ENCODE results near the gene RPUSD3. TPM values are rescaled to one million over a fixed set of nuclear protein-coding genes. Genes with fewer than 3 reads are reported as not detected.
"Not testable (repeated sequence)": the region's sequence is repeated elsewhere in the genome, so short reads cannot be mapped to it uniquely, and the experiment has no call there.

Gene RPUSD3
- total RNA-seq, 1 experiment from 2014 or later = 56.3 TPM

DNA sequence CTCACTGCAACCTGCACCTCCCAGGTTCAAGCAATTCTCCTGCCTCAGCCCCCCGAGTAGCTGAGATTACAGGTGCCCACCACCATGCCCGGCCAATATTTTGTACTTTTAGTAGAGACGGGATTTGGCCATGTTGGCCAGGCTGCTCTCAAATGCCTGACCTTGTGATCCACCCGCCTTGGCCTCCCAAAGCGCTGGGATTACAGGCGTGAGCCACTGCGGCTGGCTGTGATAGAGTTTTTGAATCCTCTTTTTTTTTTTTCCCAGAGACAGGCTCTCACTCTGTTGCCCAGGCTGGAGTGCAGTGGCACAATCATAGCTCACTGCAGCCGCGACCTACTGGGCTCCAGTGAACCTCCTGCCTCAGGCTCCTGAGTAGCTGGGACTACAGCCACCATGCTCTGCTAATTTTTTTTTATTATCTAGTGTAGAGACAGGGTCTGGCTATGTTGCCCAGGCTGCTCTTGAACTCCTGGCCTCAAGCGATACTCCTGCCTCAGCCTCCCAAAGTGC lies 21.4 kb upstream of the RPUSD3 start:
- not testable (repeated sequence) for DNase-seq (ENCODE audit: low spot score)

DNA sequence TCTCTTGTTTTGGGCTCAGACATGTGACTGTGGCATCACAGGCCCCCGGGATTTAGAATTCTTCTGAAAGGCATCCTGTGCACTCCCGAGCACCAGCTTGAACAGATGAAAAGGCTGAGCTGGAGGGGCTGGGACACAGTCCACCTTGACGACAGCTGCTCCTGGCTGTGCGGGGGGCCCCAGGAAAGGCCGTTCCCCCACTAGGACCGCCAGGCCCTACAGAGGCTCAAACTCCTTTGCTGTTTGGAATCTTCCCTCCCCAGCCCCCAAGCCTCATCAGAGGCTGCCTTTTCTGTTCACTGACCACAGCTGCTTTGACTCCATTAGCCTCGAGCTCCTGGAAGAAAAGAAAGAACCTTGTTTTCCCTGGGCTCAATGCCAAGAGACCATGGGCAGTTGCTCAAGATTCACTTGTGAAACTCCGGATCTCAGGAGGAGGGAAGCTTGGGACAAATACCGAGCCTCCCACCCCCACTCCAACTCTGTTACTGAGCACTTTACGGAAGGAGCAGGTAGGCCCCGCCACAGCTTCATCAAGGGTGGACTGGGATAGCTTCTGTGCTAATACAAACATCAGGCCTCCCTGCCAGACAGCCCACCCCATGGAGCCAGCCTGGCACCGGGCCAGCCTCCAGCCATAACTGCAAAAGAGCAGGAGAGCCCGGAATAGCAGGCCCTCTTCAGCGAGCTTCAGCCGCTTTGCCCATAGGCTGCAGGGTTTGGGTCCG lies 20.6 kb upstream of the RPUSD3 start:
- peak; percentile 16 for DNase-seq (ENCODE audit: low spot score)

- DNase-seq (ENCODE audit: low spot score) = no peak
These were observed 19.4 kb upstream of the RPUSD3 start for GRCh38 chr3:9863058-9863772.

- DNase-seq (ENCODE audit: low spot score) = no peak
These were observed 18.7 kb upstream of the RPUSD3 start for GRCh38 chr3:9862391-9863057.

GRCh38 chr3:9861626-9862130 lies 17.9 kb upstream of the RPUSD3 start:
- no peak for DNase-seq (ENCODE audit: low spot score)

DNA sequence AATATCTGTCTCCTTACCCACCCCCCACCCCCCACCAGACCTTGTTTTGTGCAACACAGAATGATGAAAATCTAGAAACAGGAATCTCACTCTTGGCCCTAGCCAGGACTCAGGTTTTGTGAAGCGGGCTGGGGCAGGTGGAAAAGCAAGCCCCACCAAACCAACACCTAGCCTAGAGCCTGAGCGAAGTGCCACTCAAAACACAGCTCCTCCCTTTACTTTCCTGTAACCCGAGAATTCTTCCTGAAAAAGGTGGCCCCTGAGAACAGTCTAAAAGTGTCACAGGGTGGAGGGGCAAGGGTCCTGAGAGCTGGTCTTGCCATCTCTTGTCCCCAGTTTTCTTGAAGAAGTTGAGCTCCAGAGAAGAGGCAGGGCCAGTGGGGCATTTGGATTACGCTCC lies 17.4 kb upstream of the RPUSD3 start:
- DNase-seq (ENCODE audit: low spot score) = no peak

DNA sequence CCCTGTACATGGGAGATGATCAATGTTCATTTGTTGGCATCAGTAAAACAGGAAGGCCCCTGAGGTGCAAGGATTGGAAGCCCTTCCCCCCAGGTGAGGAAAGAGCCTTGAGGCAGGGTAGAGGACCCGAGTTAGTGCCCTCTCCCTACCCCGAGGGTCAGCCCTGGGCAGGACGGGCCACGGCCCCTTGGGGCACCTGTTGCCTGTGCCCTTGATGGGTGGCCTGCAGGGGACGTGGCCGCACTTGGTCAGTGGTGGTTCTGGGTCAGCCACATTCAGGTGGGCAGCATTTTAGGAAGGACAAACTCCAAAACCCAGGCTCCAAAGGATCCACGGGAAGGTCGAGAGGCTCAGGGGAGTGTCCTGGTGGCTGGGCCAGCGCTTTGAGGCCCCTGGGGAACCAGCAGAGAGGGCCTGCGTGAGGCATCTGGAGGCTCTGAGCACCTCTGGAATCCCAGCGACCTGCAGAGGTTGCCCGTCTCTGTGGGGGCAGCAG lies 15.8 kb upstream of the RPUSD3 start:
- no peak for DNase-seq (ENCODE audit: low spot score)

- DNase-seq (ENCODE audit: low spot score) = no peak
These were observed 11.8 kb upstream of the RPUSD3 start for GRCh38 chr3:9855594-9855993.

DNA sequence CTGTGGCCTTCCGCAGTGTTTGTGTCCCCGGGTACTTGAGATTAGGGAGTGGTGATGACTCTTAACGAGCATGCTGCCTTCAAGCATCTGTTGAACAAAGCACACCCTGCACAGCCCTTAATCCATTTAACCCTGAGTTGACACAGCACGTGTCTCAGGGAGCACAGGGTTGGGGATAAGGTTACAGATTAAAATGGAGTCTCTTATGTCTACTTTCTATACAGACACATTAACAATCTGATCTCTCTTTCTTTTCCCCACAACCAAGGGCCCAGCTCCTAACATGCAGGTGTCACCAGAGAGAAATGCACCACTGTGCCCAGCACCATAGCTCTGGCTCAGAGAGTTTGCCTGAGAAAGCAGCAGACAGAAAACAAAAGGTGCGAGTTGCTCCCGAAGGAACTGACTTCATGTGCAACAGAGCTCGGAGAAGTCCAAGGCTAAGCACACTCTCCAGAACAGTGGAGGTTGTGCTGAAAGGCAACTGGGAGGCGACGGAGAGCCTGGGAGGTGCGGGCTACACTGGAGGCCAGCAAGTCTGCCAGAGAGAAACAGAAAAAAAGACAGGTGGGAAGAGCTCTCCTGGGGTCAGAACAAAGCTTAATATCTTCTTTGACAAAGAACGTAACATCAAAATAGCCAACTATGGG lies 10.6 kb upstream of the RPUSD3 start:
- DNase-seq (ENCODE audit: low spot score) = not testable (repeated sequence)

- no peak for DNase-seq (ENCODE audit: low spot score)
These were observed 8.7 kb upstream of the RPUSD3 start for GRCh38 chr3:9852528-9852927.

DNA sequence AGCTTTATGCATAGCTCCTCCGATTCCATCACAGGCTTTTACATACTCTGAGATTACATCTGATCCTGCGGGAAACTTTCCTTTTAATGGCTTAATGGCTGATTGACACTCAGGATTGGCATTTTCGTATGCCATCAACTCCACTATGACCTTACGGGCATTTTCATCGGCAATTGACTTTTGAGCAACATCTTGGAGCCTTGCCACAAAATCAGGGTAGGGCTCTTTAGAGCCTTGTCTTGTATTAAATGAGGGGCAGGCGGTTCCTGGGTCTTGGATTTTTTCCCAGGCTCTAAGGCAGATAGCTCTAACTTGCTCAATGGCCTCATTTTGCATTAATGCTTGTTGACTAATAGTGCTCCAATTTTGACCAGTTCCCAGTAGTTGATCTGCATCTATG lies 8.1 kb upstream of the RPUSD3 start:
- not testable (repeated sequence) for DNase-seq (ENCODE audit: low spot score)

- DNase-seq (ENCODE audit: low spot score) = not testable (repeated sequence)
These were observed 7.6 kb upstream of the RPUSD3 start for GRCh38 chr3:9851383-9851782.

DNA sequence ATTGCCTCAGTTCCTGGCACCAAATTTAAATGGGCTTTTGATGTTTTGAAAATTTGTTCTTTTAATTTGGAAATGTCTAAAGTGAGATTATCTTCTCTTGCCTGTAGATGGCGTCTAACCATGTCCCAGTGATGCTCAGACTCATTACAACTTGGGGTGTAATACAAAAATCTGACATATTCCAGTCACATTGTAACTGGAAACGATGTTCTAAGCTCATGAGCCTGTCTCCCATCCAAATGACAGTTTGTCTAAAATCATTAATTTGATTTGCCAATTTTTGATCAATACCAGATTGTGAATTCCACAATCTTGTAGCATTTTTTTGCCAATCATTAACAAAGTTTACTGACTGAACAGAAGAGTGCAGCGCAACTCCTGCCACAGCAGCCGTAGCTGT lies 5.1 kb upstream of the RPUSD3 start:
- peak; percentile 21 for DNase-seq (ENCODE audit: low spot score)

- not testable (repeated sequence) for DNase-seq (ENCODE audit: low spot score)
These were observed 4.1 kb upstream of the RPUSD3 start for GRCh38 chr3:9847870-9848269.

GRCh38 chr3:9846931-9847488 lies 3.2 kb upstream of the RPUSD3 start:
- no peak for DNase-seq (ENCODE audit: low spot score)

DNA sequence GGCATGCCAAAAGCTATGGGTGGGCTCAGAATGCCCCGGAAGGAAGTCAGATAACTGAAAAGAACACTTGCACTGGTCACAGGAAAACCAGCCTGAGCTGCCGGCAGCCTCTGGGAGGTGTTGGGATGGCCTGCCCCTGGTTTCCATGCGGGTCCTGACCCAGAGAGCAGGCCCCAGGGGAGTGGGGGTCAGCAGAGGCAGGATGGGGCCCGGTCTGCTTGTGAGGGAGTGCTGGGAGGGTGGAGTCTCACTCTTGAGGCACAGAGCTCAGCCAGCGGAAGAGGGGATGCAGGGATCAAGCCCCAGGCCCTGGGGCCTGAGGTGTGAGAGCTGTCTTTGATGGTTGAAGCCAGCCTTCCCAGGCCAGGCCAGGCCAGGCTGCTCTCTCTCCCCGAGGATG lies 2.4 kb upstream of the RPUSD3 start:
- DNase-seq (ENCODE audit: low spot score) = no peak

DNA sequence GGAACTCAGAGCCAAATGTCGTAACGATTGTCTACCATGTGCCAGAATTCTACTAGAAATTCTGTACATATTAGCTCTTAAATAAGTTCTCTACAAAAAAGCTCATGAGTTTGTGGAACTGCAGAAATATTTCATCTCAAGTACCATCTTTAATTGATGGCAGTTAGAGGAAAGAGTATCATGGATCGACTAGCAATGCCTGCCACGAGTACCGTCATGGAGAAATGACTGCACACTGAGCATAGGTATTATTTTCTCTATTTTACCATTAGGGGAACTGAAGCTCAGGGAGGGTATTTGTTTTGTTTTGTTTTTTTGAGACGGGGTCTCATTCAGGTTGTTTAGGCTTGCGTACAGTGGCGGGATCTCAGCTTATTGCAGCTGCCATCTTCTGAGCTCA lies 2.8 kb downstream of the RPUSD3 start:
- DNase-seq (ENCODE audit: low spot score) = no peak

GRCh38 chr3:9838856-9839255 lies 5.0 kb downstream of the RPUSD3 start:
- no peak for DNase-seq (ENCODE audit: low spot score)

DNA sequence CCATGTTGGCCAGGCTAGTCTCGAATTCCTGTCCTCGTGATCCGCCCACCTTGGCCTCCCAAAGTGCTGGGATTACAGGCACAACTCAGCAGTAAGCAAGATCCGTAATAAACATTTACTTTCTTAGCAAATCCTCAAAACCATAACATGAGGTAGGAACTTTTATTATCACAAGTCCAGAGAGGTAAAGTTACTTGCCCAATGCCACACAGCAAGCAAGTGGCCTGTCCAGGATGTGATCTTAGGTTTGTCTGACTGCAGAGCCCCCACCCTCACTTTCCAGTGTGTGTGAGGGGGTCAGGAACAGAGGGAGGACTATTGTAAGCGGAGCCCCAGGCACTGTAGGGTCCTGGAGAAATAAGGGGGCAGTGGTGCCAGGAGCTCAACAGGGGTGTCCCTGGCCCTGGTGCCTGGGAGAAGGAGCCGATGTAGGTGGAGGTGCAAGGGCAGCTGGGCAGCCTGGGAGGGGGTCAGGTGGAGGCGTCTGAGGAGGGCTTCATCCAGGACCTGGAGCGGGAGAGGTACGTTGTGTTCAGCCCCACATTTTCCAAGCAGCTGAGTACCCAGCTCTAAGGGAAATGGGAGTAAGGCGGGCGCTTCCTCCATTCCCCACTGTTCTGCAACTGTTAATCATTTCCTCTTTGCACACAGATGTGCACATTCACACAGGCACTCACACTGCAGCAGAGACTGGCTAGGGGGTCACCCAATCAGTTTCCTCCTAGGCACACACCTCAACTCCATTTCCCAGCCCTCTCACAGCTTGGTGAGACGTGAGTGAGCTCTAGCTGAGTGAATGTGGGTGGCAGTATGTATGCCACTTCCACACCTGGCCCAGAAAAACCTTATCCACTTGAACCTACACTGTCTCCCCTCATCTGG lies 5.9 kb downstream of the RPUSD3 start:
- DNase-seq (ENCODE audit: low spot score) = no peak
